22Rv1 (cell line): ENCODE measurements around the gene SRSF3.

ENCODE experiments used
- CTCF ChIP-seq: fragments of 450-650 bp; IDR thresholded peaks from 2 replicates; pipeline ENCODE4 v1.5.1; 2017; ENCODE audit warnings: mild to moderate bottlenecking
- ZFX ChIP-seq: fragments of 450-650 bp; IDR thresholded peaks from 2 replicates; pipeline ENCODE4 v1.6.1; 2017; ENCODE audit warnings: antibody characterized with exemption, borderline replicate concordance

DNA sequence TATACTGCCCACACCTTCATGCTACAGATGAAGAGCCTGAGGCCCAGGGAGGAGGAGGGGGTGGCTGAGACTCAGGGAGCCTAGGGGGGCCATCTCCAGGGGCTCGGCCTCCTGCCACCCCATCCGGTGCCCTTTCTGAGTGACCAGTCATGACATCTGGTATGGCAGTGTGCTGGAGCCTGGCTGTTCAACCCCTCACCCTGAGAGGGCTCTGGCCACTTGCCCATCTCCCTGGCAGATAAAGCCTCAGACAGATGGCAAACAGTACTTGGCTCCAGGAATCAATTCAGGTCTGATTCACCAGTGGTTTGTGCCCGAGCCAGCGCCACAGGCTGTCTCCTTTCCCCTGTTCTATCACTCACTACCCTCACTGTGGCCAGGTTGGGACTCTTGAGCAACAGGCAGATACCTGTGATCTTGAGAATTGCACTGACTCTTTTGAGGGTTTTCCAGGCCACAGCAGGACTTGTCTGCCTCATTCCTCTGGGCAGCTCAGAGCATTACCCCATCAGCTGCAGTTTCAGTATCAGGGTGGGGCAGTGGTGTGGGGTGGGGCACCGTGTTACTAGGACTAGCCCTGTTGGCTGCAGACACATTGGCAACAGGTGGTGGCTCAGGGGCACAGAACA, 22.8 kb downstream of the SRSF3 start:
- TF ChIP-seq CTCF (no peak), ZFX (no peak)
